Activated T-helper 9 cell treated with anti-CD3 and anti-CD28 coated beads, Interleukin-2, amount 50 U/mL, for 16 hours (primary cell): ENCODE measurements around the gene PLA2G4F.

Source experiments
- DNase-seq: peaks from one replicate; pipeline ENCODE4 v3.0.0-alpha.2; 2020; ENCODE audit warnings: low read depth

PLA2G4F gene

DNA sequence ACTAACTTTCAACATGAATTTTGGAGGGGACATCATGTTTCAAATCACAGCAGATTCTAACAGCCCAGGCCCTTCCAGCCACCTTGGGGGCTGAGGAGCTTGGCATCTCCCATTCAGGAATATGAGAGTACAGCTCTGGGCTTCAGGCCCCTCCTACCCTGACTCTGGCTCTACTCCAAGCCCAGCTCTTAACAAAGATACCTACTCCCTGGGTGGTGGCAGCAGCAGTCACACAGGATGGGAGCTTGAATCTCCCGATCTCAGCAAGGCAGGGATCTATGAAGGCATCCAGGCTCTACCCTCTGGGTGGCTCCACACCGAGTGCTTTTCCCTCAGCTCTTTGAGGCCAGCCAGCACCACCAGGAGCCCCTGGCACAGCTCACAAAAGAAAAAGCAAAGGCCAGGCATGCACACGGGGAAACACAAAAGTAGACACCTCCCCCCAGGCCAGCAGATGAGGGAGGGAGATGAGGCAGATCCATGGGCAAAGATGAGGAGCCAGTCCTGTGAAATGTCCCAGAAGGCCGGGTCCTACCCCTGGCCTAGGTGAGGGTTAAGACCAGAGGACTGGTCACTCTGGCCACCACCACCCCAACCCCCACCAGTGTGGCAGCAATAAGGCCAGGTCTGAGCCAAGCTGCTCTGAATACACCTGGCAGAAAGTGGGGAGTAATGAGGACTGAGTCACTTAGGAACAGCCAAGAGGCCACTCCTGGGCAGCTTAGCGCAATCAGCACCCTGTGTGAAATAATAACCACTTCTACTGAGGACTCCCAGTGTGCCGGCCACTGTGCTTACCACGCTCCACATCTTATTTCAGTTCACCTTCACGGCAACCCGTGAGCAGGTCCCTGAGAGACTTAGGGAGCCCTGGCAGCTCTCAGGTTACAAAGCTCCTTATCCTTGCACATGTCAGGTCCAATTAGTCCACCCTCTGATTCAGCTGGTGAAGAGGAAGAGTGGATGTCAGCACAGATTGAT lies 24.3 kb downstream of the PLA2G4F start:
- no peak for DNase-seq

DNA sequence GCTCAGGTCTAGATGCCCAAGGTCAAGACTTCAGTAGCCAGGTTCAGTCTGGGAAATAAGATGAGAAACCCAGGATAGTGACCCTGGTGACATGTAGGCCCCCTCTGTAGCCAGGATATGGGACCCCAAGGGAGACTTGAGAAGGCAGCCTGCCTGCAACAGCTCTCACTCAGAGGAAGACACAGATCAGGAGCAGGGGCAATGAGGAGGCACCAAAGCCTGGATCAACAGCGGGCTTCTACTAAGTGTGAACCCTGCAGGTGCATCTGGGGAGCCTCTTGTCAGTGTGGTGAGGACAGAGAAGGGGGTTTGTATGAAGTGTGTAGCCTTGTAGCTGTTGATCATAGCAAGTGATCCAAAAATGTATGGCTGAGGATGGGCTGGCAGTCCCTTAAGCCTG lies 25.4 kb downstream of the PLA2G4F start:
- DNase-seq: no peak

- no peak for DNase-seq
These were observed 26.0 kb downstream of the PLA2G4F start for GRCh38 chr15:42130246-42130986.

DNA sequence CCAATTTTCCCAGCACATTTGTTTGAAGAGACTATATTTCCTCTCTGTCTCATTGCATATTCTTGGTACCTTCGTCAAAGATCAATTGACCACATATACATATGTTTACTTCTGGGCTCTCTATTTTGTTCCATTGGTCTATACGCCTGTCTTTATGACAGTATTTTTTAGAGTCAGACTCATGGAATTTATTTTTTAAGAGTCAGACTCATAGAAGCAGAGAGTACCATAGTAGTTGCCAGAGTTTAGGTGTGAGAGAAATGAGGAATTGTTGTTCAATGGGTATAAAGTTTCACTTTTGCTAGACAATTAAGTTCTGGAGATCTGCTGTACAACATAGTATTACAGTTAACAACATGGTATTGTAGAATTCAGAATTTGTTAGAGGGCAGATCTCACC lies 27.1 kb downstream of the PLA2G4F start:
- DNase-seq: no peak

DNA sequence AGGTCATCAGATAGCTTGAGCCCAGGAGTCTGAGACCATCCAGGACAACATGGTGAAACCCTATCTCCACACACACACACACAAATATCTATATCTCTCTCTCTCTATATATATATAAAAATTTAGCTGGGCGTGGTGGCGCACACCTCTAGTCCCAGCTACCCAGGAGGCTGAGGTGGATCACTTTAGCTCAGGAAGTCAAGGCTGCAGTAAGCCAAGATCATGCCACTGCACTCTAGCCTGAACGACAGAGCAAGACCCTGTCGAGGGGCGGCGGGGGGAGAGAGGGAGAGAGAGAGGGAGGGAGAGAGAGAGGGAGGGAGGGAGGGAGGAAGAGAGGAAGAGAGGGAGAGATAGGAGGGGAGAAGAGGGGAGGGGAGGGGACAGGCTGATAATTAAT lies 28.0 kb downstream of the PLA2G4F start:
- no peak for DNase-seq

DNA sequence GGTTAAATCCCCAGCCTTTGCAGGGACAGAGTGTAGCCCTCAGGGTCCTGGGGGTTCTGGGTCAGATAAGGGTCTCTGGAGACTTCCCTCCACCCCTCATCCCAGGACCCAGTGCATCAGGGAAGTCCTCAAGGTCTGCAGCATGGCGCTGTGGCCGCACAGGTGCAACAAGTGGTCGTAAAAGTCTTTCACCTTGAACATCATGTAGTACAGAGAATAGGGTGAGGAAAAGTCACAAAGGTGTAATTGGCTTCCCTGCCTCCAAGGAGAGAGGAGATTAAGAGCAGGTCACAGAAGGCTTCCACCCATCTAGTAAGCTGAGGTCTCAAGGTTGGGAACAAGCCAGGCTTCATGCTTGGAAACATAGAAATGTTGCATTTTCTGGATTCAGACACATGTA lies 32.9 kb downstream of the PLA2G4F start:
- no peak for DNase-seq

- DNase-seq: no peak
These were observed 34.8 kb downstream of the PLA2G4F start for GRCh38 chr15:42121682-42122081.

DNA sequence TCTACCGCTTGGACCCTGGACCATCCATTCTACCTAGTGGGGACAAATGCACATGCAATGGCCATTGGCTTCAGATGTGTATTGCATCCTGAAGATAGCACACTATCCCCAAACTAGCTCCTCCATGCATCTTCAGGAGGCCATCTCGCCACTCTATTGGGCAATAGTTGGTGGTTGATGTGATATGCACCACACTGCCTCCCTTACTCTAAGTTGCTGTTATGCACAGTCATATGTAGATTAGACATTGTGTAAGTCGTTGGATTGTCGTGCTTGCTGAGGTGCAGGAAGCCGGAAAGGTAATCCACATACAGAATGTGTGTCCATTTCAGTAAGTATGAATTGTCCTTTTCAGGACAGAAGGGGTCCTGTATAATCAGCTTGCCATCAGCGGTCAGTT lies 35.4 kb downstream of the PLA2G4F start:
- DNase-seq: no peak

- no peak for DNase-seq
These were observed 36.2 kb downstream of the PLA2G4F start for GRCh38 chr15:42120285-42120684.

DNA sequence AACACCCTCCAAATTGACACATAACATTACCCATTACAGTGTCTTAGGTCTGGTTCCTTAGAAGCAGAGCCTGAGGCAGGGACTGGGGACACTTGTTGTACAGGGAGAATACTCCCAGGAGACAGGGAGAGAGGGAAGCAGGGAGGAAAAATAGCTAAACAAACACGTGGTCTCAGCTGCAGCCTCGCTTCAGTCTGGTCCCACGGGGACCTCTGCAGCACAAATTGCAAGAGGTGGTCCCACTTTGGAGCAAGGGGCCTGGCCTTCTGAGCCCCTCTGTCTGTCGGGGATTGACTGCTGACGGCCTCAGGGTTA lies 37.0 kb downstream of the PLA2G4F start:
- no peak for DNase-seq

DNA sequence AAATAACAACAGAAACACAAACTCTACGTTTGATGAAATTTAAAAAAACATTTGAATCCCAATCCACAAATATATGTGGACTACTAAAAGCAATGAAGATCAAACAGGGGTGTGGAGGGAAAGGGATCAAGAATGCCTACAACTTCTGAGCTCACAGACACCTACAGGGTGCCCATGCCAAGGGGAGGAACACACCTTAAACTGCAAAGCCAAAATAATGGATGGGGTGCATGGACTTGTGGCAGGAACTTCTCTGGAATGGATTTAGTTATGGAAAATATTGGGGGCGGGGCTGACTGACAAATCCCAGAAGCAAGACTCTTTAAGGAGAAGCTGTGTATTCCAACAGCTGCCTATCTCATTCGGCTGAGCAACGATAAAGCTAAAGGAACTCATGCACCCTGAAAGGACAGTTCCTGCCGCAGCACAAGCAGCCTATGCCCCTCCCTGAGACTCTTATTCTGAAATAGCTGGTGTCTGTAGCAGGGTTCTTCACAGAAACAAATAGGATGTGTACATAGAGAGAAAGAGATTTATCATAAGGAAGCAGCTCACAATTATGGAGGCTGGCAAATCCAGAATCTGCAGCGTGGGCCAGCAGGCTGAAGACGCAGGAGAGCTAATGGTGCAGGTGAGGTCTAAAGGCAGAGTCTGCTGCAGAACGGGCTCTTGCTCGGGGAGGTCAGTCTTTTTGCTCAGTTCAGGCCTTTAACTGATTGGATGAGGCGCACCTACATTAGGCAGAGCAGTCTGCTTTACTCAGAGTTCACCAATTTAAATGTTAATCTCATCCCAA lies 37.6 kb downstream of the PLA2G4F start:
- no peak for DNase-seq

- DNase-seq: no peak
These were observed 44.5 kb downstream of the PLA2G4F start for GRCh38 chr15:42111924-42112323.

- DNase-seq: no peak
These were observed 46.1 kb downstream of the PLA2G4F start for GRCh38 chr15:42110367-42110766.

GRCh38 chr15:42108806-42109205 lies 47.6 kb downstream of the PLA2G4F start:
- no peak for DNase-seq

DNA sequence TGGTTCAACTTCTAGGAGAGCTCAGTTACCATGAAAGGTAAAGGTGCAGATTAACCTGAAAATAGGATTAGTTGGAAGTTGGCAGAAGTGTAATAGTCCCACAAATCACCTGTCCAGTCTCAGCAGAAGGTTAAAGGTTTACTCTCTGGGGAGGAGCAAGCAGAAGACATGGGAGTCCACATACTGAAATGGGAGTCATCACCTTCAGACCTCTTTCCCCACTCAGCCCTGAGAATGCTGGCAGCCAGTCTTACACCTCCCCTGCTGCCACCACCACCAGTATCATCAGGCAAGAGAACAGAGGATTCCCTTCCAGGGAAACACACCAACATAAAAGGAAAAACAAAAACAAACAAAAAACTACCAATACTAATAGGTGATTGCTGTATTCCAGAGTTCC lies 48.2 kb downstream of the PLA2G4F start:
- DNase-seq: no peak

- peak; percentile 9 for DNase-seq
These were observed 49.0 kb downstream of the PLA2G4F start for GRCh38 chr15:42107473-42107872.

GRCh38 chr15:42106288-42106687 lies 50.1 kb downstream of the PLA2G4F start:
- DNase-seq: no peak

- DNase-seq: no peak
These were observed 52.1 kb downstream of the PLA2G4F start for GRCh38 chr15:42104095-42104891.

GRCh38 chr15:42102646-42103235 lies 53.7 kb downstream of the PLA2G4F start:
- DNase-seq: no peak

DNA sequence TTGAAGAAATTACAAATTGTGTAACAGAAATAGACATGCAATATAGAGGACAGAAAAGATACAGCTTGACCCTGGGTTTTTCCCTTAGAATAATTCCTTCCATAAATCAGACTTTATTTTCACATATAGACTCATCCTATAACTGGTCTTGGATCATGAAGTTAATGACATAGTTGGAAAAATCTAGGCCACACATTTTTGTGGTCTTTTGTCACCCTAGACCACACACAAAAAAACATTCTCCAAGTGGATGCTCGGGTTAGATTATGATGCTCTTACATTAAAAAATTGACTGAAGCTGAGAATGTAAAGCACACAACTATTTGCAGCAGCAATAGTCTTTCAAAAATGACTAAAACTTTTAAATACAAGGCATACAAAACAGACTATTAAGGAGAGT lies 54.6 kb downstream of the PLA2G4F start:
- no peak for DNase-seq
